Middle frontal gyrus (tissue), 1 donor: Measurements from ENCODE around the gene CACUL1.
"Not testable (repeated sequence)": the region's sequence is repeated elsewhere in the genome, so short reads cannot be mapped to it uniquely, and the experiment has no call there.

Experiments used
- DNase-seq: peaks from one replicate; pipeline ENCODE4 v3.0.0-alpha.2; 2015; ENCODE audit warnings: low spot score; ENCODE audit errors: extremely low spot score

CACUL1 gene

GRCh38 chr10:118689070-118689858 lies 65.5 kb downstream of the CACUL1 start:
- no peak for DNase-seq

GRCh38 chr10:118687472-118687871 lies 67.3 kb downstream of the CACUL1 start:
- no peak for DNase-seq

- no peak for DNase-seq
Observed at GRCh38 chr10:118682533-118682932, 72.2 kb downstream of the CACUL1 start.

- no peak for DNase-seq
Observed at GRCh38 chr10:118680197-118680596, 74.6 kb downstream of the CACUL1 start.

DNA sequence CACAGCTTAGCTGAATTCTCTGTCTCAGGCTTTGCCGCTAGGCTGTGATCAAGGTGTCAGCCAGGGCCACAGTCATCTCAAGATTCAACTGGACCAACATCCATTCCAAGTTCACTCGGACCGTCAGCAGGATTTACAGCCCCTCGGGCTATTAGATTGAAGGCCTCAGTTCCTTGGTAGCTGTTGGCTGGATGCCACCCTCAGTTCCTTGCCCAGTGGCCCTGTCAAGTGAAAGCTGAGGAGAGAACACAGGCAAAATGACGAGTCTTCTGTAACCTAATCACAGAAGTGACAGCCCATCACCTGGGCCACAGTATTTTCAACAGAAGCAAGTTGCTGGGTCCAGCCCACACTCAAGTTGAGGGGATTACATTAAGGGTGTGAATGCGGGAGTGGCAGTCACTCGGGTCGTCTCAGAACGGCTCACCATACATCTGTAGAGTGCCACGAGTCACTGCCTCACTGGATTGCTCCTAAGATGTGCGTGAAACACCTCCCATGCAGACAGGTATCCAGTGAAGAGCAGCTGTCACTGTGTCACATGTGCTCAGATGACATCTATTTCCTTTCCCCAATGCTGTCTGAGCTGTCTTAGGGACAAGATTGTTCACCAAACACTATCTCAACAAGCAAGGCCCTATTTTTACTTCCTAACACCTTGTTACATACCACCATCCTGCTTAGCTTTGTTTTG lies 80.4 kb downstream of the CACUL1 start:
- DNase-seq: no peak

DNA sequence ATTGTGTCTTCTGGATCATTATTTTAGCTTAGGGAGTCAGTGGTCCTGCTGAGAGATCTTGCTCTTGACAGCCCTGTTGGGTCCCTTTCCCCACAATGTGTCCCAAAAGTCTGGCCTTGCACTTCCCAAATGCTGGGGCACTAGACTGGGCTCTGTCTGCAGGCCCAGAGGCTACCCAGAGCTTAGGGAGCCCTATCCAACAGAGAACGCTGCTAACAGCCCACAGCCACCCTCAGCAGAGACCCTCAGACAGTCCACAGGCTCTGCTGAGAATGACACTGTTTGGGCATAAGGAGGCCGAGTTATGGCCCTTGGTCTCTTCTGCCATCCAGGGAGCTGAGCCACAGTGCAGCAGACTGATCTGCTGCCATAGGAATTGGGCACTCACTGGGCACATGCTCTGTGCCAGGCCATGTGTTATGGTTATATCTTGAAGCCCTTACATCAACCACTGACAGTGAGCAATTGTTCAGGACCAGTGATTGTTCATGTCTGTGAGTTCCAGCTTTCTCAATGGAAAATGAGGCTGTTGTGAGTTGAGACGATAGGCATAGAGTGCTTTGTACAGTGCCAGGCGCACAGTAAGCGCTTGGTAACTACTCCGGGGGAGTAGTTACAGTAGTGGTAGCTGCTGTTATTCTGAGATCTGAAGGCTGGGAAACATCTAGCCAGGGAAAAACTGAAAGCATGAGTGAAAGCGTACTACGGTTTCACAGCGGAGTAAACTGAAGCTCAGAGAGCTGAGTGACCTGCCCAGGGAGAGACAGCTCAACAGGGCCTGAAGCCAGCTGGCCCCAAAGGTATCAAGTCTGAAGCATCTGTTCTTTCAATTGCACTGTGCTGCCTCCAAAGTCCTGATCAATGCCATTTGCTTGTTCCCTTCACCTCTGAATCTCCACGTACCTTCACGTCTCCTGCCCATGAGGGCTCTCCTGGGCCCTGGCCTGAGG lies 81.7 kb downstream of the CACUL1 start:
- DNase-seq: peak; percentile 53

- DNase-seq: no peak
Observed at GRCh38 chr10:118672153-118672552, 82.6 kb downstream of the CACUL1 start.

DNA sequence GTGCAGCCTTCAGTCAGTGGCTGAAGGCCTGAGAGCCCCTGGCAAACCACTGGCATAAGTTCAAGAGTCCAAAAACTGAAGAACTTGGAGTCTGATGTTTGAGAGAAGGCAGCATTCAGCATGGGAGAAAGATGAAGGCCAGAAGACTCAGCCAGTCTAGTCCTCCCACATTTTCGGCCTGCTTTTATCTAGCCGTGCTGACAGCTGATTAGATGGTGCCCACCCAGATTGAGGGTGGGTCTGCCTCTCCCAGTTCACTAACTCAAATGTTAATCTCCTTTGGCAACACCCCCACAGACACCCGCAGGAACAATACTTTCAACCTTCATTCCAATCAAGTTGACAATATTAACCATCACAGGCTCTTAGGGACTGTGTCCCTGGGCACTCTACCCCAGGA lies 83.5 kb downstream of the CACUL1 start:
- DNase-seq: not testable (repeated sequence)

GRCh38 chr10:118670472-118671124 lies 84.2 kb downstream of the CACUL1 start:
- DNase-seq: no peak

GRCh38 chr10:118669835-118670234 lies 84.9 kb downstream of the CACUL1 start:
- no peak for DNase-seq

GRCh38 chr10:118669020-118669791 lies 85.6 kb downstream of the CACUL1 start:
- DNase-seq: peak; percentile 53

- DNase-seq: no peak
Observed at GRCh38 chr10:118668228-118668952, 86.4 kb downstream of the CACUL1 start.

DNA sequence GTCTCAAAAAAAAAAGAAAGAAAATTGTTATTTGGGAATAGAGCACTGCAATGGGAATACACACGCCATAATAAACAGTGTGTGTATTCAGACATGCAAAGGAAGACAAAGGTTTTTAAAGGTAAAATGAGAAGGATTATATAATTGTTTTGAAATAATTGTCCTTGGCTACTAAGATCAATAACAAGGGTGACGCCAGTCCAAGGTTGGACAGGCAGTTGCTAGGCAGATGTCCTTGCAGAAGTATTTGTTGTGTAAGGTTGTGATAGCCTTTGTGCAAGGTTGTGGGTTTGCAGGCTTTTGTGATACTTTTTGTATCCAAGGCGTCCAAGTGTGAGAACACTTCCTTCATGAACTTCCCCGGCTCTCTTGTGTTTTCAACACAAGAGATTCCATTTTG lies 87.0 kb downstream of the CACUL1 start:
- no peak for DNase-seq

DNA sequence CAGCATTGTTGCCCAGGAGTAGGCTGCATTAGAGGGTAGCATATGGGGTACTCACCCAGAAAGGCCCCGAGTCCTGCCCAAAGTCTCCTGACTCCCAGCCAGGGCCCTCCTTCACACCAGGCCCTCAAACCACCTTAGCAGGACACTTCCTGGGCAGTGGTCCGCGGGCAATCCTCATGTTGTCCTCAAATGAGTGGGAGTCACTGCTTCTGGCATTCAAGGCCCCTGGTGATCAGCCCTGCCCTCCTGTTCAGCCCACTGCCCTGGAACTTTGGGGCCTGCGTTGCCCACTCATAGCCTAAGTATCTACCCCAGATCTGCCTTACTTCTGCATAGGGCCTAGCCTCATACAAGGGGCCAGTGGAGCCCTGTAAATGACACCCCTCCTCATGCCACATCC lies 88.4 kb downstream of the CACUL1 start:
- DNase-seq: no peak

GRCh38 chr10:118664321-118664720 lies 90.4 kb downstream of the CACUL1 start:
- no peak for DNase-seq

DNA sequence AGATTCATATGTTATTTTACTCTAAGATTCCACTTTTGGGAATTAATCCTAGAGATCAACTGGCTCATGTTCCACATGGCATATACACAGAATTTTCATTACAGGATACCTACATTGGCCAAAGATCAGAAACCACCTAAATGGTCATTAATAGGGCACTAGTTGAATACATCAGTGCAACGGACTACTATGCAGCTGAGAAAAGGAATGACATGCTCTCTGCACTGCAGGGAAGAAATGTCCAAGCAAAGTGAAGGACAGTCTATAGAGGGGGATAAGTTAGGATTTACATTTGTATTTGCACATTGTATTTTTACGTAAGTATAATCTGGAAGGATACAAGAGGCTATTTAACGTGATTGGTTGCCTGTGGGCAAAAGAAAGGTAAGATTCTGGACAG lies 91.6 kb downstream of the CACUL1 start:
- DNase-seq: no peak

DNA sequence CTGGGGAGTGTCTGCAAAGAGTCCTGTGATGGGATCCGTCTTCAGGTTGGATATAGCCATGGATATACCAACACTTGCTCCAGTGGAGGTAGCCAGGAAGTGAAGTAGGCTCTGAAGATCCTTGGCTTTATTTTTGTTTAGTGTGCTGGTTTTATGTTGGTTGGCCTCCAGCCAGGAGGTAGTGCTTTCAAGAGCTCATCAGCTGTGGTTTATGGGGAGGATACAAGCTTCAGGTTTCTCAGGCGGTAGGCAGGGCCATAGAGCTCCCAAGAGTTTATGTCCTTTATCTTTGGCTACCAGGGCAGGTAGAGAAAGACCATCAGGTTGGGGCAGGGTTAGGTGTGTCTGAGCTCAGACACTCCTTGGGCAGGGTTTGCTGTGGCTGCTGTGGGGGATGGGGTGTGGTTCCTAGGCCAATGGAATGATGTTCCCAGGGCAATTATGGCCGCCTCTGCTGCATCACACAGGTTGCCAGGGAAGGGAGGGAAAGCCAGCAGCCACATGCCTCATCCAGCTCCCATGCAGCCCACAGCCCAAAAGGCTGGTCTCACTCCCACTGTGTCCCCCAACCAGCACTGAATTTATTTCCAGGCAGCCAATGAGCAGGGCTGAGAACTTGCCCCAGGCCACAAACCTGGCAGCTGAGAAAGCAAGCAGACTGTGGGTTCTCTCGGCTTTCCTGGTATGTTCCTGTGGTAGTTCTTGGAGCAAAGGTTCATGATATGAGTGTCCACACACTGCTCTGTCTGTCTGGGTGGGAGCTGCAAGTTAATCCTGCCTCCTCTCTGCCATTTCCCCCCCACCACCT lies 92.3 kb downstream of the CACUL1 start:
- DNase-seq: no peak

GRCh38 chr10:118658762-118659161 lies 96.0 kb downstream of the CACUL1 start:
- DNase-seq: no peak

- DNase-seq: not testable (repeated sequence)
Observed at GRCh38 chr10:118658168-118658567, 96.6 kb downstream of the CACUL1 start.
